ENCODE measurements around the gene FKBP9. TPM values are rescaled to one million over a fixed set of nuclear protein-coding genes. Genes with fewer than 3 reads are reported as not detected.

The FKBP9 gene
- total RNA-seq, 1 experiment from 2014 or later = 11.1 TPM

DNA sequence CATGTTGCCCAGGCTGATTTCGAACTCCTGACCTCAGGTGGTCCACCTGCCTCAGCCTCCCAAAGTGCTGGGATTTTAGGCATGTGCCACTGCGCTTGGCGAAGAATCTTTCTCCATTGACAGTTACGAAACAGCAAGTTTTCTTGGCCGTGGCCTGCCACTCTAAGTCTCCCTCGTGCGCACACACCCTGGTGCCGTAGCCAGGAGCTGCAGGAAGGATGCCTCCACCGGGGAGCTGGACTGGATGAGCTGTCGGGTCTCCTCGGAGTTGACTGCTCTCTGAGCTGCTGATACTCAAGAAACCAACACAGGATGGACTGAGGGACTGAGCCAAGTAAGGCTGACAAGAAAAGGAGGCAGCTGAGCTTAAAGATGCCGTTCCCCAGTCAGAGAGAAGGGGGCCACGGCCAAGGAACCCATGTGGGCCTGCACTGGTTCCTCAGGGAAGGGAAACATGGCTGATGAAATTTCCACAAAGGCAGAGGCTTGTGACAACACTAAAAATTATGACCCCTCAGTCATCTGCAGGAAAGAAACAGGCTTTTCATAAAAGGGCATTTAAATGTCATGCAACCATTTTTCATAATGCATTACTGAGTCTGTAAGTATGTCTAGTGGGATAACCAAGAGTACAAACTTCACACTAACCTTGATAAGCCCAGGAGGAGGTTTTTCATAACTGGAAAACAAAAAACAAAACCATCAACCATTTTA lies 27.7 kb upstream of the FKBP9 start:
- no peak overlapping the region for H2BK20ac ChIP-seq (ENCODE audit: low read depth, low read length, poor library complexity, severe bottlenecking)
- no peaks in the 10 kb centered on the region for H3K79me1 ChIP-seq (ENCODE audit: insufficient read depth, low read depth, low read length, poor library complexity, severe bottlenecking)
- no peak for DNase-seq
- no peak overlapping the region for H3K27ac ChIP-seq (ENCODE audit: insufficient read length, low read depth, low read length)
- no peak overlapping the region for H2AK5ac ChIP-seq (ENCODE audit: insufficient read length, low read length)
- no peaks in the 10 kb centered on the region for H3K4me1 Mint-ChIP-seq
- H3K18ac ChIP-seq (ENCODE audit: insufficient read length, low read depth, low read length) = no peak overlapping the region
- no peak overlapping the region for H4K8ac ChIP-seq (replicated peaks; ENCODE audit: insufficient read length, low read depth, low read length)
- H3K79me2 ChIP-seq (ENCODE audit: insufficient read depth, low read length) = no peaks in the 10 kb centered on the region
- H2BK120ac ChIP-seq (ENCODE audit: low read depth, low read length, poor library complexity, severe bottlenecking) = no peak overlapping the region
- H2AFZ ChIP-seq (ENCODE audit: low read length) = no peak overlapping the region
- H2BK12ac ChIP-seq (ENCODE audit: insufficient read length, low read depth, low read length) = no peak overlapping the region
- no peak overlapping the region for H4K5ac ChIP-seq (ENCODE audit: insufficient read length, low read depth, low read length)
- H3K23me2 ChIP-seq (ENCODE audit: insufficient read length, low read depth, low read length, poor library complexity, severe bottlenecking) = no peaks in the 10 kb centered on the region
- no peak overlapping the region for H3K4ac ChIP-seq (ENCODE audit: low read depth, low read length)
- no peaks in the 10 kb centered on the region for H3K36me3 Mint-ChIP-seq (ENCODE audit: insufficient read depth in 1 of 3, low read depth in 3 of 3)
- H3K14ac ChIP-seq (ENCODE audit: insufficient read depth, low read length) = no peak overlapping the region
- peaks cover 2% of the 10 kb centered on the region; the same call in 1 of the 2 replicates for H3K27me3 ChIP-seq (ENCODE audit: insufficient read depth, low read length)
- H2BK5ac ChIP-seq (ENCODE audit: insufficient read length, low read length) = no peak overlapping the region
- H4K91ac ChIP-seq (ENCODE audit: insufficient read length, low read depth, low read length) = no peak overlapping the region
- no peak overlapping the region for H3K23ac ChIP-seq (ENCODE audit: insufficient read length, low read depth, low read length)
- peaks cover 100% of the 10 kb centered on the region for H3K27me3 Mint-ChIP-seq (ENCODE audit: low read depth)
- H3K27ac Mint-ChIP-seq = no peak overlapping the region
- H3K9ac ChIP-seq (ENCODE audit: extremely low read depth, insufficient read length, low read length) = no peak overlapping the region
- WGBS (ENCODE audit: extremely low coverage, insufficient read length, low lambda C conversion rate) = no CpG with 5 or more reads among the region's 13 CpGs
- no peak overlapping the region for H3K4me2 ChIP-seq (ENCODE audit: insufficient read depth, insufficient read length, low read length)
- H3K4me3 Mint-ChIP-seq = no peak overlapping the region; a peak in 1 of 5 replicates
- H3K4me1 ChIP-seq (ENCODE audit: insufficient read depth, low read length) = no peaks in the 10 kb centered on the region
- no peak overlapping the region for H2BK15ac ChIP-seq (ENCODE audit: low read depth, low read length)
- H3K9me3 Mint-ChIP-seq = no peaks in the 10 kb centered on the region
- TF ChIP-seq, protein P1, sequence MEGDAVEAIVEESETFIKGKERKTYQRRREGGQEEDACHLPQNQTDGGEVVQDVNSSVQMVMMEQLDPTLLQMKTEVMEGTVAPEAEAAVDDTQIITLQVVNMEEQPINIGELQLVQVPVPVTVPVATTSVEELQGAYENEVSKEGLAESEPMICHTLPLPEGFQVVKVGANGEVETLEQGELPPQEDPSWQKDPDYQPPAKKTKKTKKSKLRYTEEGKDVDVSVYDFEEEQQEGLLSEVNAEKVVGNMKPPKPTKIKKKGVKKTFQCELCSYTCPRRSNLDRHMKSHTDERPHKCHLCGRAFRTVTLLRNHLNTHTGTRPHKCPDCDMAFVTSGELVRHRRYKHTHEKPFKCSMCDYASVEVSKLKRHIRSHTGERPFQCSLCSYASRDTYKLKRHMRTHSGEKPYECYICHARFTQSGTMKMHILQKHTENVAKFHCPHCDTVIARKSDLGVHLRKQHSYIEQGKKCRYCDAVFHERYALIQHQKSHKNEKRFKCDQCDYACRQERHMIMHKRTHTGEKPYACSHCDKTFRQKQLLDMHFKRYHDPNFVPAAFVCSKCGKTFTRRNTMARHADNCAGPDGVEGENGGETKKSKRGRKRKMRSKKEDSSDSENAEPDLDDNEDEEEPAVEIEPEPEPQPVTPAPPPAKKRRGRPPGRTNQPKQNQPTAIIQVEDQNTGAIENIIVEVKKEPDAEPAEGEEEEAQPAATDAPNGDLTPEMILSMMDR (conservative IDR thresholded peaks at IDR 0.05) = no peak
- H3T11ph ChIP-seq (ENCODE audit: low read length) = no peak overlapping the region
- no peaks in the 10 kb centered on the region for H3K9me3 ChIP-seq (ENCODE audit: control insufficient read depth, low read depth, low read length)
- no peaks in the 10 kb centered on the region for H4K20me1 ChIP-seq (ENCODE audit: control insufficient read depth, insufficient read depth, insufficient read length)
- no peak overlapping the region for H3K56ac ChIP-seq (ENCODE audit: insufficient read length, low read depth, low read length)

Measured in H9 (cell line).